HepG2 (cell line): ENCODE measurements around the gene SIK1. TPM values are rescaled to one million over a fixed set of nuclear protein-coding genes. Genes with fewer than 3 reads are reported as not detected.
A peak's percentile ranks its signal among the peaks of the same experiment; 100 is the strongest.

Source experiments
- AGO2 ChIP-seq: fragments of 200-400 bp; formaldehyde crosslinking; optimal IDR thresholded peaks from 2 replicates; pipeline ENCODE3; 2017; ENCODE audit warnings: mild to moderate bottlenecking, low read depth, low read length, moderate library complexity
- BRD4 ChIP-seq: sonication (generic); formaldehyde crosslinking; IDR thresholded peaks from 2 replicates; pipeline ENCODE4 v1.4.0; 2020; ENCODE audit warnings: missing genetic modification reagents
- CBFB ChIP-seq: sonication (generic); formaldehyde crosslinking; IDR thresholded peaks from 2 replicates; pipeline ENCODE4 v1.4.0; 2020; ENCODE audit warnings: missing genetic modification reagents
- FOXA1 ChIP-seq, 2 experiments: fragments of 450-650 bp in 1 of 2; sonication (generic) in 1 of 2; formaldehyde crosslinking in 1 of 2; IDR thresholded peaks; 2 replicates each; pipeline versions ENCODE4 v1.4.0 to v1.6.1; 2016 to 2020; ENCODE audit warnings: missing genetic modification reagents in 1 of 2
- HMGA1 ChIP-seq: sonication (generic); formaldehyde crosslinking; conservative IDR thresholded peaks from 2 replicates; pipeline ENCODE4 v1.4.0; 2020; ENCODE audit warnings: missing genetic modification reagents
- HOXA3 ChIP-seq: sonication (generic); formaldehyde crosslinking; IDR thresholded peaks from 2 replicates; pipeline ENCODE4 v1.5.0; 2020; ENCODE audit warnings: missing genetic modification reagents
- KLF6 ChIP-seq: IDR thresholded peaks from 2 replicates; pipeline ENCODE4 v1.8.0; 2016; ENCODE audit warnings: missing biosample characterization, missing genetic modification reagents
- MAZ ChIP-seq, 2 experiments: sonication (generic) in 1 of 2; formaldehyde crosslinking in 1 of 2; IDR thresholded peaks; 2 replicates each; pipeline versions ENCODE4 v1.5.0 to v1.6.1; 2012 to 2020; ENCODE audit warnings: low read depth in 2 of 2, mild to moderate bottlenecking in 2 of 2, borderline replicate concordance in 1 of 2, improper control_type of control experiment in 1 of 2, low read length in 1 of 2, missing genetic modification reagents in 1 of 2, moderate library complexity in 1 of 2
- MIER2 ChIP-seq: IDR thresholded peaks from 2 replicates; pipeline ENCODE4 v1.6.1; 2016; ENCODE audit warnings: missing biosample characterization, missing genetic modification reagents
- PCBP2 ChIP-seq: fragments of 200-400 bp; formaldehyde crosslinking; optimal IDR thresholded peaks from 2 replicates; pipeline ENCODE3; 2018; ENCODE audit warnings: low read length, low read depth; ENCODE audit not compliant: poor library complexity, severe bottlenecking
- SNAPC2 ChIP-seq: sonication (generic); formaldehyde crosslinking; IDR thresholded peaks from 2 replicates; pipeline ENCODE4 v1.8.1; 2022; ENCODE audit warnings: mild to moderate bottlenecking, missing genetic modification reagents
- SP140L ChIP-seq: sonication (generic); formaldehyde crosslinking; IDR thresholded peaks from 2 replicates; pipeline ENCODE4 v1.4.0; 2020; ENCODE audit warnings: missing genetic modification reagents, borderline replicate concordance
- THAP7 ChIP-seq: sonication (generic); formaldehyde crosslinking; IDR thresholded peaks from 2 replicates; pipeline ENCODE4 v1.8.1; 2023; ENCODE audit warnings: mild to moderate bottlenecking, missing genetic modification reagents
- THAP9 ChIP-seq: sonication (generic); formaldehyde crosslinking; IDR thresholded peaks from 2 replicates; pipeline ENCODE4; 2020; ENCODE audit warnings: missing genetic modification reagents, mild to moderate bottlenecking, borderline replicate concordance
- WIZ ChIP-seq: sonication (generic); formaldehyde crosslinking; IDR thresholded peaks from 2 replicates; pipeline ENCODE4 v1.5.1; 2020; ENCODE audit warnings: mild to moderate bottlenecking, missing genetic modification reagents
- ZBTB21 ChIP-seq: sonication (generic); formaldehyde crosslinking; IDR thresholded peaks from 2 replicates; pipeline ENCODE4 v1.4.0; 2020; ENCODE audit warnings: missing genetic modification reagents
- ZBTB25 ChIP-seq: IDR thresholded peaks from 2 replicates; pipeline ENCODE4 v1.6.1; 2018; ENCODE audit warnings: missing genetic modification reagents
- ZFP91 ChIP-seq: sonication (generic); formaldehyde crosslinking; IDR thresholded peaks from 2 replicates; pipeline ENCODE4 v1.9.0; 2022; ENCODE audit warnings: missing genetic modification reagents, mild to moderate bottlenecking, borderline replicate concordance
- ZNF10 ChIP-seq: sonication (generic); formaldehyde crosslinking; IDR thresholded peaks from 2 replicates; pipeline ENCODE4 v1.4.0; 2020; ENCODE audit warnings: mild to moderate bottlenecking, low read depth, missing genetic modification reagents, borderline replicate concordance
- ZNF101 ChIP-seq: sonication (generic); formaldehyde crosslinking; IDR thresholded peaks from 2 replicates; pipeline ENCODE4 v1.4.0; 2020; ENCODE audit warnings: mild to moderate bottlenecking, low read depth, missing genetic modification reagents, borderline replicate concordance
- ZNF232 ChIP-seq: sonication (generic); formaldehyde crosslinking; IDR thresholded peaks from 2 replicates; pipeline ENCODE4 v1.4.0; 2020; ENCODE audit warnings: missing genetic modification reagents, borderline replicate concordance
- ZNF263 ChIP-seq: sonication (generic); formaldehyde crosslinking; IDR thresholded peaks from 2 replicates; pipeline ENCODE4 v1.4.0; 2020; ENCODE audit warnings: missing genetic modification reagents
- ZNF839 ChIP-seq: sonication (generic); formaldehyde crosslinking; IDR thresholded peaks from 2 replicates; pipeline ENCODE4 v1.4.0; 2020; ENCODE audit warnings: missing genetic modification reagents, mild to moderate bottlenecking, borderline replicate concordance
- ZNF878 ChIP-seq: sonication (generic); formaldehyde crosslinking; IDR thresholded peaks from 2 replicates; pipeline ENCODE4 v1.8.1; 2023; ENCODE audit warnings: mild to moderate bottlenecking, missing genetic modification reagents, moderate library complexity
- polyA plus RNA-seq, 8 experiments: library from polyadenylated mRNA; depleted of rRNA in 3 of 8; stranded (reverse) in 7 of 8; unstranded in 1 of 8; fragments of >200 nt; fragmentation: Illumina TruSeq in 4 of 8; extraction: Trizol in 4 of 8; gene quantifications; 2 replicates each; pipeline versions ENCODE4 v1.2.1 to v1.2.3, GENCODE V29; 2011 to 2016; ENCODE audit warnings: low read depth in 4 of 8, missing spikeins in 1 of 8, mixed read lengths in 1 of 8; ENCODE audit not compliant: insufficient read depth in 1 of 8
- total RNA-seq, 5 experiments: library from RNA; depleted of rRNA; stranded (reverse); fragments of >200 nt; fragmentation: Illumina TruSeq; extraction: Trizol; gene quantifications; 2 replicates each; pipeline ENCODE4 v1.2.3, GENCODE V29; 2016; ENCODE audit warnings: low read depth in 1 of 5

SIK1 gene
- total and polyA plus RNA-seq, 2 of the 13 experiments (the other 11 are each of a cell fraction or from before 2014, with no cell fraction given): 4.5 to 14.5 TPM

GRCh38 chr21:43364851-43365424, 62.0 kb downstream of the SIK1 start (continued):
- TF ChIP-seq ZFP91: 0 out of 2 replicates have a peak, but pooled peaks have one; percentile 19
- TF ChIP-seq MIER2: no peak
- no peak for TF ChIP-seq ZBTB21
- no peak for TF ChIP-seq PCBP2
- TF ChIP-seq THAP7 (CRISPR knock-in tag): no peak
- no peak for TF ChIP-seq BRD4 (CRISPR knock-in tag)
- TF ChIP-seq FOXA1 (IDR thresholded peaks at IDR 0.05): no peak
- TF ChIP-seq FOXA1 (CRISPR knock-in tag; IDR thresholded peaks at IDR 0.05): 0 out of 2 replicates have a peak, but pooled peaks have one; percentile 28
- no peak for TF ChIP-seq MAZ (IDR thresholded peaks at IDR 0.05; ENCODE audit: borderline replicate concordance, low read depth, low read length)
- TF ChIP-seq MAZ (CRISPR knock-in tag; IDR thresholded peaks at IDR 0.05; ENCODE audit: low read depth): no peak
- TF ChIP-seq ZNF10 (CRISPR knock-in tag): no peak
- no peak for TF ChIP-seq AGO2
- TF ChIP-seq ZBTB25 (CRISPR knock-in tag): no peak
- TF ChIP-seq SP140L (CRISPR knock-in tag): no peak
- no peak for TF ChIP-seq HMGA1 (CRISPR knock-in tag)
- no peak for TF ChIP-seq ZNF878 (CRISPR knock-in tag)
- TF ChIP-seq CBFB (CRISPR knock-in tag): peak; percentile 49; the same call in 1 of the 2 replicates
- TF ChIP-seq ZNF101 (CRISPR knock-in tag): no peak
- TF ChIP-seq WIZ (CRISPR knock-in tag): no peak
- TF ChIP-seq ZNF839 (CRISPR knock-in tag): no peak
- no peak for TF ChIP-seq SNAPC2 (CRISPR knock-in tag)
- no peak for TF ChIP-seq KLF6
- no peak for TF ChIP-seq HOXA3
- no peak for TF ChIP-seq THAP9
- TF ChIP-seq ZNF232 (CRISPR knock-in tag): no peak
- no peak for TF ChIP-seq ZNF263
